Keratinocyte (primary cell): Measurements from ENCODE around the gene CLDN11. TPM values are rescaled to one million over a fixed set of nuclear protein-coding genes. Genes with fewer than 3 reads are reported as not detected.

Experiments used
- DNase-seq: peaks from one replicate; pipeline ENCODE4 v3.0.0-alpha.2; 2011; ENCODE audit warnings: low read depth, missing footprints, low spot score
- FAIRE-seq: peaks from 2 replicates; lab custom pipeline; 2011; peaks lifted over from hg19 to GRCh38; lab: Jason Lieb, UNC
- H2AFZ ChIP-seq: 2 replicates; pipeline ENCODE4 v1.6.0; 2012; ENCODE audit warnings: low read length, control low read depth, inconsistent platforms; ENCODE audit not compliant: control insufficient read depth
- H3K27ac ChIP-seq: 2 replicates; pipeline ENCODE4 v1.5.1; 2011; ENCODE audit warnings: low read length; ENCODE audit not compliant: control insufficient read depth, insufficient read depth
- H3K27me3 ChIP-seq: 3 replicates; pipeline ENCODE4 v1.6.0; 2011; ENCODE audit warnings: low read length; ENCODE audit not compliant: control insufficient read depth, insufficient read depth; ENCODE audit errors: extremely low read depth
- H3K36me3 ChIP-seq, 2 experiments: 2 replicates in 1 of 2; 3 replicates in 1 of 2; pipeline ENCODE4 v1.5.1; 2011; ENCODE audit warnings: low read length in 2 of 2, mild to moderate bottlenecking in 1 of 2; ENCODE audit not compliant: control insufficient read depth in 2 of 2, insufficient read depth in 2 of 2; ENCODE audit errors: extremely low read depth in 1 of 2
- H3K4me1 ChIP-seq: 3 replicates; pipeline ENCODE4 v1.5.1; 2011; ENCODE audit warnings: low read length; ENCODE audit not compliant: control insufficient read depth, insufficient read depth; ENCODE audit errors: extremely low read depth
- H3K4me2 ChIP-seq: 3 replicates; pipeline ENCODE4 v1.6.0; 2011; ENCODE audit warnings: low read depth, low read length; ENCODE audit not compliant: control insufficient read depth, insufficient read depth; ENCODE audit errors: extremely low read depth
- H3K4me3 ChIP-seq, 3 experiments: fragments of 200-600 bp in 1 of 3; sonication (generic) in 1 of 3; 2 replicates in 2 of 3; 3 replicates in 1 of 3; pipeline ENCODE4 v1.5.1; 2011 to 2016; ENCODE audit warnings: low read length in 3 of 3, mild to moderate bottlenecking in 3 of 3, control low read depth in 2 of 3, inconsistent platforms in 1 of 3, low read depth in 1 of 3, mixed read lengths in 1 of 3, mixed run types in 1 of 3, moderate library complexity in 1 of 3; ENCODE audit not compliant: control insufficient read depth in 2 of 3, insufficient read depth in 2 of 3; ENCODE audit errors: extremely low read depth in 1 of 3
- H3K79me2 ChIP-seq: 2 replicates; pipeline ENCODE4 v1.6.0; 2012; ENCODE audit warnings: low read length; ENCODE audit not compliant: control insufficient read depth, insufficient read depth
- H3K9ac ChIP-seq: 3 replicates; pipeline ENCODE4 v1.6.0; 2011; ENCODE audit warnings: low read length; ENCODE audit not compliant: control insufficient read depth, insufficient read depth; ENCODE audit errors: extremely low read depth
- H3K9me1 ChIP-seq: 3 replicates; pipeline ENCODE4 v1.6.0; 2011; ENCODE audit warnings: low read length; ENCODE audit not compliant: control insufficient read depth, insufficient read depth; ENCODE audit errors: extremely low read depth
- H3K9me3 ChIP-seq: 2 replicates; pipeline ENCODE4 v1.5.1; 2012; ENCODE audit warnings: low read depth, low read length; ENCODE audit not compliant: control insufficient read depth
- H4K20me1 ChIP-seq: 3 replicates; pipeline ENCODE4 v1.6.0; 2011; ENCODE audit warnings: low read length; ENCODE audit not compliant: control insufficient read depth, insufficient read depth; ENCODE audit errors: extremely low read depth
- CTCF ChIP-seq, 3 experiments: IDR thresholded peaks in 1 of 3; conservative IDR thresholded peaks in 1 of 3; optimal IDR thresholded peaks in 1 of 3; 2 replicates in 2 of 3; 3 replicates in 1 of 3; pipeline versions ENCODE3 to v1.5.1; 2011; ENCODE audit warnings: low read length in 3 of 3, mild to moderate bottlenecking in 3 of 3, moderate library complexity in 2 of 3, control low read depth in 1 of 3, inconsistent platforms in 1 of 3; ENCODE audit not compliant: insufficient read depth in 2 of 3; ENCODE audit errors: extremely low read depth in 1 of 3
- EZH2 ChIP-seq: IDR thresholded peaks from one replicate; pipeline ENCODE4 v1.6.1; 2012; ENCODE audit warnings: inconsistent platforms, mild to moderate bottlenecking, low read length, moderate library complexity
- dilution Hi-C: fragments of 300-500 bp; cut with MboI; formaldehyde crosslinking; loops from one replicate; pipeline ENCODE4 v1.7.0; 2020; ENCODE audit warnings: low sequenced_read_pairs; ENCODE audit not compliant: extremely low pct_ligation_motif_present
- polyA plus RNA-seq, 5 experiments: library from polyadenylated mRNA; depleted of rRNA in 3 of 5; stranded (reverse) in 3 of 5; stranded (forward) in 1 of 5; unstranded in 1 of 5; fragments of >200 nt; gene quantifications; 1 replicate in 1 of 5; 2 replicates in 3 of 5; 3 replicates in 1 of 5; pipeline versions ENCODE4 v1.2.1 to v1.2.3, GENCODE V29; 2011 to 2012; ENCODE audit warnings: missing spikeins in 2 of 5, low read depth in 1 of 5, low replicate concordance in 1 of 5

The CLDN11 gene
- polyA plus RNA-seq, 1 donor (not counting 4 experiments of a cell fraction or from before 2014, with no cell fraction given) = 0.12 TPM

GRCh38 chr3:170467007-170467406 lies 48.3 kb downstream of the CLDN11 start:
- dilution Hi-C loops = no loop called here
- H3K27ac ChIP-seq = no peak overlapping the region
- no peak overlapping the region for H3K4me2 ChIP-seq
- no peaks in the 10 kb centered on the region for H4K20me1 ChIP-seq
- no peak overlapping the region for H3K4me3 ChIP-seq
- no peak for FAIRE-seq
- no peaks in the 10 kb centered on the region for H3K4me1 ChIP-seq
- no peaks in the 10 kb centered on the region for H3K36me3 ChIP-seq
- H3K79me2 ChIP-seq = no peaks in the 10 kb centered on the region
- no peaks in the 10 kb centered on the region for H3K9me3 ChIP-seq
- H2AFZ ChIP-seq = no peak overlapping the region
- no peak overlapping the region for H3K9ac ChIP-seq
- no peaks in the 10 kb centered on the region for H3K9me1 ChIP-seq
- no peak for DNase-seq
- H3K27me3 ChIP-seq = no peaks in the 10 kb centered on the region
- no peak for TF ChIP-seq EZH2
- TF ChIP-seq CTCF (optimal IDR thresholded peaks at IDR 0.05 in 1 of 3, IDR thresholded peaks at IDR 0.05 in 1 of 3, conservative IDR thresholded peaks at IDR 0.05 in 1 of 3; ENCODE audit: extremely low read depth in 1 of 3, insufficient read depth in 2 of 3, low read length in 3 of 3) = no peak

GRCh38 chr3:170467571-170468147 lies 49.0 kb downstream of the CLDN11 start:
- no peak for FAIRE-seq
- no peak overlapping the region for H3K4me3 ChIP-seq
- no peak for DNase-seq
- H3K9ac ChIP-seq = no peak overlapping the region
- TF ChIP-seq EZH2 (no peak), CTCF (optimal IDR thresholded peaks at IDR 0.05 in 1 of 3, IDR thresholded peaks at IDR 0.05 in 1 of 3, conservative IDR thresholded peaks at IDR 0.05 in 1 of 3; ENCODE audit: extremely low read depth in 1 of 3, insufficient read depth in 2 of 3, low read length in 3 of 3) (no peak)
- dilution Hi-C loops = no loop called here
- no peak overlapping the region for H3K27ac ChIP-seq
- H3K36me3 ChIP-seq = no peaks in the 10 kb centered on the region
- no peak overlapping the region for H3K4me2 ChIP-seq
- H4K20me1 ChIP-seq = no peaks in the 10 kb centered on the region
- H3K27me3 ChIP-seq = no peaks in the 10 kb centered on the region
- no peaks in the 10 kb centered on the region for H3K4me1 ChIP-seq
- H3K9me1 ChIP-seq = no peaks in the 10 kb centered on the region
- H3K79me2 ChIP-seq = no peaks in the 10 kb centered on the region
- no peak overlapping the region for H2AFZ ChIP-seq
- no peaks in the 10 kb centered on the region for H3K9me3 ChIP-seq
